Breast epithelium (tissue), 3 donors: ENCODE measurements around the gene GFRA1.

Experiments used
- CTCF ChIP-seq, 3 donors: fragments of 450-650 bp; IDR thresholded peaks; one replicate each; pipeline ENCODE4 v1.5.1; 2016 to 2017; ENCODE audit warnings: antibody characterized with exemption in 3 of 3, mild to moderate bottlenecking in 3 of 3, moderate library complexity in 3 of 3
- POLR2A ChIP-seq: fragments of 450-650 bp; IDR thresholded peaks from one replicate; pipeline ENCODE4 v1.6.1; 2016; ENCODE audit warnings: antibody characterized with exemption, mild to moderate bottlenecking, moderate library complexity
- POLR2AphosphoS5 ChIP-seq, 3 donors: sonication (generic); formaldehyde crosslinking; IDR thresholded peaks; one replicate each; pipeline ENCODE4 v1.6.1; 2017; ENCODE audit warnings: antibody characterized with exemption in 3 of 3

- no peak for TF ChIP-seq POLR2A
- TF ChIP-seq CTCF (IDR thresholded peaks at IDR 0.05), result no peak
- no peak for TF ChIP-seq POLR2AphosphoS5 (IDR thresholded peaks at IDR 0.05)
These were observed 200.0 kb downstream of the GFRA1 start for GRCh38 chr10:116073001-116073400.
